Right lobe of liver (tissue), 6 donors: ENCODE results near the gene TEX22. TPM values are rescaled to one million over a fixed set of nuclear protein-coding genes. Genes with fewer than 3 reads are reported as not detected.

Experiments used
- ATAC-seq, 4 donors: fragments of 200-7000 bp; cut with Tn5 transposase; one replicate each; pipeline ENCODE4 v1.9.1; 2020; ENCODE audit warnings: mild to moderate bottlenecking in 4 of 4, moderate library complexity in 4 of 4
- DNase-seq, 3 donors: peaks; one replicate each; pipeline ENCODE4 v3.0.0-alpha.2; 2020
- H3K27ac ChIP-seq, 3 donors: fragments of 200-600 bp; one replicate each; pipeline ENCODE4 v1.8.0; 2022
- H3K27me3 ChIP-seq, 2 donors: fragments of 200-600 bp; one replicate each; pipeline ENCODE4 v1.8.0; 2022
- H3K36me3 ChIP-seq, 4 donors: fragments of 200-600 bp; sonication (generic) in 1 of 4; one replicate each; pipeline versions ENCODE4 v1.5.1 to v1.8.0; 2017 to 2022; ENCODE audit warnings: control low read depth in 1 of 4
- H3K4me1 ChIP-seq, 4 donors: fragments of 200-600 bp; sonication (generic) in 1 of 4; one replicate each; pipeline versions ENCODE4 v1.5.1 to v1.8.0; 2017 to 2022; ENCODE audit warnings: control low read depth in 1 of 4
- H3K4me3 ChIP-seq, 3 donors: fragments of 200-600 bp; one replicate each; pipeline ENCODE4 v1.8.0; 2022
- H3K9me3 ChIP-seq, 4 donors: fragments of 200-600 bp; sonication (generic) in 1 of 4; one replicate each; pipeline versions ENCODE4 v1.5.1 to v1.8.0; 2017 to 2022; ENCODE audit warnings: control low read depth in 1 of 4
- CTCF ChIP-seq, 4 donors: fragments of 200-600 bp in 3 of 4; fragments of 450-650 bp in 1 of 4; IDR thresholded peaks; one replicate each; pipeline versions ENCODE4 v1.5.1 to v1.8.0; 2016 to 2022; ENCODE audit warnings: antibody characterized with exemption in 4 of 4, mild to moderate bottlenecking in 2 of 4
- POLR2A ChIP-seq: fragments of 450-650 bp; IDR thresholded peaks from one replicate; pipeline ENCODE4 v1.6.1; 2017; ENCODE audit warnings: antibody characterized with exemption, mild to moderate bottlenecking
- WGBS: methylation state at CpG from one replicate; pipeline ENCODE4 v1.1.6; 2018; ENCODE audit warnings: low coverage, low lambda C conversion rate; ENCODE audit not compliant: insufficient coverage; ENCODE audit errors: missing lambda C conversion rate; 5-methylcytosine and 5-hydroxymethylcytosine counted together
- intact Hi-C, 2 donors: fragments of 100-400 bp; cut with DNase I; formaldehyde crosslinking; loops; one replicate each; pipeline versions ENCODE4 v1.11.2 to v1.14.1; 2022
- total RNA-seq, 6 experiments: library from RNA; depleted of rRNA in 2 of 6; stranded (reverse); fragments of >200 nt in 2 of 6; fragmentation: NEBNext Ultra II Directional in 3 of 6; extraction: Animal tissue kit (Norgen Biotek cat#: 25700) in 3 of 6; gene quantifications; one replicate each; pipeline versions ENCODE4 v1.1.0 to v1.2.4, GENCODE V29; 2016 to 2023
- donor health status: DM: no; HTN: yes; CAD: no.
- donor health status: DM: no; HTN: no; CAD: no.
- donor health status: DM: no; HTN: no; CAD: no.
- donor health status: DM: no; HTN: yes; CAD: no.
- donor health status: DM: no; HTN: yes; CAD: no.

TEX22 gene
- total RNA-seq, 6 experiments from 2014 or later: 0.07 to 0.44 (median 0.35) TPM; not detected in 3

- intact Hi-C loops: no loop called here
- H3K27ac ChIP-seq: peak overlapping the region in 1 of 3 donors; percentile 29
- peak in 2 of 4 donors; percentile 15 to 63 for ATAC-seq
- H3K4me3 ChIP-seq: no peak overlapping the region
- H3K4me1 ChIP-seq: peaks cover 0 to 23% (median 3%) of the 10 kb centered on the region in 4 donors
- H3K9me3 ChIP-seq: no peaks in the 10 kb centered on the region
- TF ChIP-seq CTCF (IDR thresholded peaks at IDR 0.05) (no peak), POLR2A (no peak)
- no peaks in the 10 kb centered on the region for H3K36me3 ChIP-seq
- no peak for DNase-seq
- 65% methylated on average over 20 of the region's 21 CpGs for whole genome bisulfite sequencing
- no peaks in the 10 kb centered on the region for H3K27me3 ChIP-seq
These were observed 24.6 kb downstream of the TEX22 start for GRCh38 chr14:105422695-105423487.

GRCh38 chr14:105423488-105424195, 25.3 kb downstream of the TEX22 start:
- H3K9me3 ChIP-seq: no peaks in the 10 kb centered on the region
- H3K4me3 ChIP-seq: no peak overlapping the region
- H3K4me1 ChIP-seq: peaks cover 0 to 23% (median 3%) of the 10 kb centered on the region in 4 donors
- no peak for TF ChIP-seq CTCF (IDR thresholded peaks at IDR 0.05)
- no peak for TF ChIP-seq POLR2A
- intact Hi-C loops: no loop called here
- H3K27ac ChIP-seq: no peak overlapping the region
- no peak for DNase-seq
- 92% methylated on average over 16 of the region's 21 CpGs for WGBS
- H3K27me3 ChIP-seq: no peaks in the 10 kb centered on the region
- H3K36me3 ChIP-seq: no peaks in the 10 kb centered on the region
- no peak for ATAC-seq

GRCh38 chr14:105424861-105425260, 26.5 kb downstream of the TEX22 start:
- no peaks in the 10 kb centered on the region for H3K27me3 ChIP-seq
- TF ChIP-seq CTCF (IDR thresholded peaks at IDR 0.05) (no peak), POLR2A (no peak)
- no peaks in the 10 kb centered on the region for H3K9me3 ChIP-seq
- ATAC-seq (no peak), DNase-seq (no peak)
- H3K4me3 ChIP-seq: no peak overlapping the region
- H3K27ac ChIP-seq: no peak overlapping the region
- WGBS: no CpG with 5 or more reads among the region's 12 CpGs
- peaks cover 0 to 19% (median 0%) of the 10 kb centered on the region in 4 donors for H3K4me1 ChIP-seq
- intact Hi-C loops: no loop called here
- H3K36me3 ChIP-seq: no peaks in the 10 kb centered on the region

- intact Hi-C loops: no loop called here
- no CpG with 5 or more reads among the region's 23 CpGs for WGBS
- H3K9me3 ChIP-seq: no peaks in the 10 kb centered on the region
- TF ChIP-seq CTCF (IDR thresholded peaks at IDR 0.05) (no peak), POLR2A (no peak)
- no peak overlapping the region for H3K4me3 ChIP-seq
- H3K4me1 ChIP-seq: peaks cover 0 to 19% (median 1%) of the 10 kb centered on the region in 4 donors
- DNase-seq (no peak), ATAC-seq (no peak)
- H3K27me3 ChIP-seq: no peaks in the 10 kb centered on the region
- H3K36me3 ChIP-seq: no peaks in the 10 kb centered on the region
- H3K27ac ChIP-seq: no peak overlapping the region
These were observed 27.5 kb downstream of the TEX22 start for GRCh38 chr14:105425823-105426247.
